Mesenchymal stem cell (in vitro differentiated cells and primary cell): Measurements from ENCODE around the gene TBC1D14.

Source experiments
- DNase-seq: peaks from one replicate; pipeline ENCODE4 v3.0.0-alpha.2; 2013
- H2AFZ ChIP-seq: one replicate; pipeline ENCODE4 v1.6.1; 2013; ENCODE audit warnings: low read depth, mild to moderate bottlenecking, control low read depth, inconsistent platforms, low read length, moderate library complexity
- H2AK5ac ChIP-seq: 2 replicates; pipeline ENCODE4 v1.6.1; 2013; ENCODE audit warnings: low read length, moderate library complexity, mild to moderate bottlenecking, inconsistent platforms; ENCODE audit not compliant: severe bottlenecking
- H2BK120ac ChIP-seq: one replicate; pipeline ENCODE4 v1.6.1; 2013; ENCODE audit warnings: low read depth, mild to moderate bottlenecking, inconsistent platforms, low read length, moderate library complexity
- H2BK12ac ChIP-seq, 2 experiments: one replicate each; pipeline ENCODE4 v1.6.1; 2013; ENCODE audit warnings: inconsistent platforms in 2 of 2, low read length in 2 of 2, mild to moderate bottlenecking in 2 of 2, moderate library complexity in 2 of 2, control low read depth in 1 of 2
- H2BK15ac ChIP-seq: one replicate; pipeline ENCODE4 v1.6.1; 2013; ENCODE audit warnings: mild to moderate bottlenecking, low read depth, inconsistent platforms; ENCODE audit not compliant: poor library complexity, severe bottlenecking
- H2BK5ac ChIP-seq: 2 replicates; pipeline ENCODE4 v1.6.1; 2013; ENCODE audit warnings: low read depth, mild to moderate bottlenecking, low read length, control low read depth, inconsistent platforms; ENCODE audit not compliant: poor library complexity, severe bottlenecking
- H3K14ac ChIP-seq, 2 experiments: one replicate each; pipeline ENCODE4 v1.6.1; 2013; ENCODE audit warnings: inconsistent platforms in 2 of 2, low read length in 2 of 2, control low read depth in 1 of 2, mild to moderate bottlenecking in 1 of 2, moderate library complexity in 1 of 2
- H3K18ac ChIP-seq, 2 experiments: one replicate each; pipeline ENCODE4 v1.6.1; 2013; ENCODE audit warnings: inconsistent platforms in 2 of 2, low read length in 2 of 2, control low read depth in 1 of 2, low read depth in 1 of 2, mild to moderate bottlenecking in 1 of 2
- H3K23ac ChIP-seq, 2 experiments: one replicate each; pipeline ENCODE4 v1.6.1; 2013; ENCODE audit warnings: inconsistent platforms in 2 of 2, low read length in 2 of 2, mild to moderate bottlenecking in 2 of 2, moderate library complexity in 2 of 2, control low read depth in 1 of 2
- H3K27ac ChIP-seq: 2 replicates; pipeline ENCODE4 v1.5.1; 2013; ENCODE audit warnings: mild to moderate bottlenecking, moderate library complexity, low read length, control low read depth, inconsistent platforms; ENCODE audit not compliant: poor library complexity, severe bottlenecking
- H3K27me3 ChIP-seq, 2 experiments: 2 replicates each; pipeline versions ENCODE4 v1.6.1 to v1.7.0; 2013; ENCODE audit warnings: low read length in 2 of 2, mild to moderate bottlenecking in 2 of 2, moderate library complexity in 2 of 2, control low read depth in 1 of 2, inconsistent platforms in 1 of 2; ENCODE audit not compliant: control insufficient read depth in 1 of 2, insufficient read depth in 1 of 2
- H3K36me3 ChIP-seq, 2 experiments: 2 replicates each; pipeline versions ENCODE4 v1.6.1 to v1.7.0; 2013; ENCODE audit warnings: low read length in 2 of 2, control low read depth in 1 of 2, inconsistent platforms in 1 of 2, low read depth in 1 of 2, mild to moderate bottlenecking in 1 of 2; ENCODE audit not compliant: insufficient read depth in 2 of 2, control insufficient read depth in 1 of 2
- H3K4ac ChIP-seq, 2 experiments: one replicate each; pipeline ENCODE4 v1.6.1; 2013; ENCODE audit warnings: inconsistent platforms in 2 of 2, low read length in 2 of 2, mild to moderate bottlenecking in 2 of 2, moderate library complexity in 2 of 2, control low read depth in 1 of 2, low read depth in 1 of 2
- H3K4me1 ChIP-seq: 2 replicates; pipeline ENCODE4 v1.6.1; 2013; ENCODE audit warnings: low read depth, low read length, control low read depth; ENCODE audit not compliant: control insufficient read depth, insufficient read depth
- H3K4me2 ChIP-seq: 2 replicates; pipeline ENCODE4 v1.6.1; 2013; ENCODE audit warnings: low read length, mild to moderate bottlenecking, inconsistent platforms; ENCODE audit not compliant: poor library complexity, severe bottlenecking
- H3K4me3 ChIP-seq, 2 experiments: 2 replicates each; pipeline versions ENCODE4 v1.5.1 to v1.7.0; 2013; ENCODE audit warnings: low read length in 2 of 2, mild to moderate bottlenecking in 2 of 2, control low read depth in 1 of 2, low read depth in 1 of 2; ENCODE audit not compliant: insufficient read depth in 1 of 2
- H3K79me1 ChIP-seq: replicated peaks from 2 replicates; pipeline ENCODE4 v1.6.1; 2013; ENCODE audit warnings: mild to moderate bottlenecking, control low read depth, low read length, inconsistent platforms; ENCODE audit not compliant: poor library complexity, severe bottlenecking
- H3K9ac ChIP-seq: 2 replicates; pipeline ENCODE4 v1.7.0; 2013; ENCODE audit warnings: mild to moderate bottlenecking, low read length, moderate library complexity
- H3K9me3 ChIP-seq: 2 replicates; pipeline ENCODE4 v1.7.0; 2013; ENCODE audit warnings: mild to moderate bottlenecking, low read length; ENCODE audit not compliant: control insufficient read depth
- H4K8ac ChIP-seq: one replicate; pipeline ENCODE4 v1.6.1; 2013; ENCODE audit warnings: inconsistent platforms, mild to moderate bottlenecking, low read length, moderate library complexity
- H4K91ac ChIP-seq: one replicate; pipeline ENCODE4 v1.6.1; 2013; ENCODE audit warnings: mild to moderate bottlenecking, low read length, inconsistent platforms
- WGBS: methylation state at CpG from one replicate; pipeline ENCODE4 v1.1.7; 2013; ENCODE audit warnings: mixed read lengths; 5-methylcytosine and 5-hydroxymethylcytosine counted together

The TBC1D14 gene

GRCh38 chr4:7067452-7068278 lies 158.0 kb downstream of the TBC1D14 start, which contains the start of gene GRPEL1:
GRPEL1 (minus strand) TSS chr4:7068064; CDS start chr4:7068032, 32 bp downstream.
- Histone ChIP-seq H2BK5ac (peak within 1 kb of the TSS; percentile 63), H3K4me2 (peak within 1 kb of the TSS; percentile 90), H3K36me3 (peaks cover 20 to 24% of the 10 kb centered on the region in 2 experiments), H2BK15ac (peak within 1 kb of the TSS; percentile 97), H3K9ac (peak within 1 kb of the TSS; percentile 94), H3K27ac (peak within 1 kb of the TSS; percentile 77), H2BK12ac (peak within 1 kb of the TSS in 1 of 2 experiments; percentile 2), H3K4me3 (peak within 1 kb of the TSS; percentile 92 to 96), H3K79me1 (peaks cover 23% of the 10 kb centered on the region), H2AK5ac (no peak within 1 kb of the TSS), H2BK120ac (peak within 1 kb of the TSS; percentile 58), H3K23ac (peak within 1 kb of the TSS; percentile 42 to 77), H2AFZ (peak within 1 kb of the TSS; percentile 64), H3K9me3 (no peaks in the 10 kb centered on the region), H3K14ac (peak within 1 kb of the TSS in 1 of 2 experiments; percentile 93), H3K18ac (peak within 1 kb of the TSS; percentile 93 to 94), H4K8ac (peak within 1 kb of the TSS; percentile 73), H3K4me1 (peaks cover 8% of the 10 kb centered on the region), H3K27me3 (peaks cover 7 to 17% of the 10 kb centered on the region in 2 experiments), H4K91ac (peak within 1 kb of the TSS; percentile 92), H3K4ac (peak within 1 kb of the TSS; percentile 84 to 89)
- DNase-seq: peak; percentile 100
- WGBS: under 1% methylated on average over 75 of the region's 81 CpGs

DNA sequence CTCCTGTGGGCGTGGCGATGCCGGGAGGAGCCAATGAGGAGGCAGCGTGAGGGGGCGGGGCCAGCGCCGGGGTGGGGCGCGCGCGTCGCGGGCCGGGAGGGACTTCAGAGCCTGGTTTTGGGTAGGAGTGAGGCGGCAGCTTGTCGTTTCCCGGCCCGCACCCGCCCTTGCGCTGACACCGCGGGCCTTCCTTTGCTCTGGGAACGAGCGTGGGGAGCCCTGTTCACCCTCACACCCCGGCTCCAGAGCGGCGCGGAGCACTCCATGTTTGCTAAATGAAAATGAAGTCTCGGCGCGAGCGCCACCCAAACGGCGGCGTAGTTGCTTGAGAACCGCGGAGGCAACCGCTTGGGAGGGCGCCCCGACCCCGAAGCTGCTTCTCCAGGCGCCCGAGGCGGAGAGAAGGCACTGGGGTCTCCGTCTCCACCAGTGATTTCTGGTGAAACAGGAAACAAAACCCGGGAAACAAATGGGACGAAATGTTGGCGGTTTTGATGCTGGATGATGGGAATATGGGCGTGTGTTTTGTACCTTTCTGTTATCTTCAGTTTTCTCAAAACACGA lies 158.7 kb downstream of the TBC1D14 start:
- no peak for DNase-seq
- H3K18ac ChIP-seq: peak overlapping the region; percentile 68 to 81
- H3K4ac ChIP-seq: peak overlapping the region in 1 of 2 experiments; percentile 64
- H3K4me3 ChIP-seq: peak overlapping the region; percentile 81 to 91
- peak overlapping the region; percentile 54 for H2AFZ ChIP-seq
- H3K9me3 ChIP-seq: no peaks in the 10 kb centered on the region
- no peak overlapping the region for H2BK12ac ChIP-seq
- peak overlapping the region; percentile 91 for H3K9ac ChIP-seq
- no peak overlapping the region for H2BK120ac ChIP-seq
- under 1% methylated on average over 35 of the region's 50 CpGs for WGBS
- peak overlapping the region; percentile 97 for H2BK15ac ChIP-seq
- no peak overlapping the region for H4K8ac ChIP-seq
- peaks cover 15 to 17% of the 10 kb centered on the region in 2 experiments for H3K36me3 ChIP-seq
- no peak overlapping the region for H2AK5ac ChIP-seq
- no peak overlapping the region for H4K91ac ChIP-seq
- peak overlapping the region in 1 of 2 experiments; percentile 42 for H3K23ac ChIP-seq
- peak overlapping the region in 1 of 2 experiments; percentile 93 for H3K14ac ChIP-seq
- H3K4me2 ChIP-seq: peak overlapping the region; percentile 56
- H3K27ac ChIP-seq: peak overlapping the region; percentile 77
- no peak overlapping the region for H2BK5ac ChIP-seq
- peaks cover 7 to 22% of the 10 kb centered on the region in 2 experiments for H3K27me3 ChIP-seq
- peaks cover 8% of the 10 kb centered on the region for H3K4me1 ChIP-seq
- H3K79me1 ChIP-seq: peaks cover 18% of the 10 kb centered on the region

DNA sequence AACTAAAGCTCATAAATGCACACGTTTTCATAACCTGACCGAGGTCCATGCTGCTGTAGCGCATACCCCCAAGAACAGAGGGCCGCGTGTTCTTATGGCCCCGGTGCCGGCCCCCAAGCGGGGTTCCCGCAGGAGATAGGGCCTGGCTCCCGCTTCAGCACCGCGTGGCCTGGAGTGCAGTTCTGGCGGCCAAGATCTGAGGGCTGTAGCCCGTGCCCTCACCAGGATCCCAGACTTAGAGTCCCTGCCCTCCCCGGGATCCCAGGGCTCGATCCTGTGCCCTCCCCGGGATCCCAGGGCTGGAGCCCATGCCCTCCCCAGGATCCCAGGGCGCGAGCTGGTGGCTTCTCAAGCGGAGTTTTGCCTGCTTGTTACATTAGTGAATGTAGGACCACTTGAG lies 159.3 kb downstream of the TBC1D14 start:
- H3K4me2 ChIP-seq: peak overlapping the region; percentile 56
- H3K27me3 ChIP-seq: peaks cover 7 to 24% of the 10 kb centered on the region in 2 experiments
- no peak overlapping the region for H4K91ac ChIP-seq
- H2AFZ ChIP-seq: peak overlapping the region; percentile 64
- H3K18ac ChIP-seq: no peak overlapping the region
- 14% methylated on average over 20 of the region's 20 CpGs for WGBS
- no peak overlapping the region for H3K27ac ChIP-seq
- H3K79me1 ChIP-seq: peaks cover 13% of the 10 kb centered on the region
- peak overlapping the region; percentile 91 for H3K9ac ChIP-seq
- no peak overlapping the region for H3K14ac ChIP-seq
- peak overlapping the region in 1 of 2 experiments; percentile 91 for H3K4me3 ChIP-seq
- H3K9me3 ChIP-seq: no peaks in the 10 kb centered on the region
- peak; percentile 43 for DNase-seq
- peak overlapping the region in 1 of 2 experiments; percentile 22 for H2BK12ac ChIP-seq
- no peak overlapping the region for H2BK120ac ChIP-seq
- H3K23ac ChIP-seq: peak overlapping the region in 1 of 2 experiments; percentile 89
- no peak overlapping the region for H2AK5ac ChIP-seq
- peaks cover 8% of the 10 kb centered on the region for H3K4me1 ChIP-seq
- H2BK15ac ChIP-seq: no peak overlapping the region
- H3K4ac ChIP-seq: peak overlapping the region in 1 of 2 experiments; percentile 9
- H2BK5ac ChIP-seq: no peak overlapping the region
- no peak overlapping the region for H4K8ac ChIP-seq
- H3K36me3 ChIP-seq: peaks cover 12% of the 10 kb centered on the region in 2 experiments
